H1 (cell line): ENCODE results near the gene ANKRD60. TPM values are rescaled to one million over a fixed set of nuclear protein-coding genes. Genes with fewer than 3 reads are reported as not detected.

Experiments
- CTCF ChIA-PET: fragments of 300-600 bp; sonication (Branson Sonifier 250); formaldehyde crosslinking; loops from one replicate; lab custom pipeline; 2021; ENCODE audit not compliant: partially characterized antibody; lab: Charles Lee
- POLR2A ChIA-PET: fragments of 300-600 bp; sonication (Branson Sonifier 250); formaldehyde crosslinking; loops from one replicate; lab custom pipeline; 2021; ENCODE audit warnings: inconsistent platforms; ENCODE audit not compliant: partially characterized antibody; lab: Charles Lee
- DNase-seq, 2 experiments: peaks; one replicate each; pipeline versions ENCODE4 v3.0.0 to v3.0.0-alpha.2; 2010 to 2022; ENCODE audit warnings: low spot score in 2 of 2, low read depth in 1 of 2, mixed read lengths in 1 of 2
- FAIRE-seq: peaks from 2 replicates; lab custom pipeline; 2011; peaks lifted over from hg19 to GRCh38; lab: Jason Lieb, UNC
- H2AFZ ChIP-seq: 2 replicates; pipeline ENCODE4 v1.8.1; 2012; ENCODE audit warnings: low read length, inconsistent platforms
- H2AK5ac ChIP-seq: 2 replicates; pipeline ENCODE4 v1.6.1; 2013; ENCODE audit warnings: low read depth, low read length
- H2BK120ac ChIP-seq: replicated peaks from 2 replicates; pipeline ENCODE3; 2013; ENCODE audit warnings: low read depth, low read length, inconsistent platforms
- H2BK12ac ChIP-seq: 2 replicates; pipeline ENCODE4 v1.6.1; 2013; ENCODE audit warnings: low read depth, low read length
- H2BK15ac ChIP-seq: 2 replicates; pipeline ENCODE4 v1.6.1; 2013; ENCODE audit warnings: low read length
- H2BK20ac ChIP-seq: 2 replicates; pipeline ENCODE4 v1.6.1; 2013; ENCODE audit warnings: low read length
- H2BK5ac ChIP-seq: 2 replicates; pipeline ENCODE4 v1.6.1; 2013; ENCODE audit warnings: low read depth, low read length
- H3K14ac ChIP-seq: 2 replicates; pipeline ENCODE4 v1.6.1; 2013; ENCODE audit warnings: inconsistent platforms; ENCODE audit not compliant: insufficient read length
- H3K18ac ChIP-seq: 2 replicates; pipeline ENCODE4 v1.6.1; 2013; ENCODE audit warnings: low read length; ENCODE audit errors: extremely low read depth
- H3K23ac ChIP-seq: 2 replicates; pipeline ENCODE4 v1.6.1; 2013; ENCODE audit warnings: inconsistent platforms; ENCODE audit not compliant: insufficient read length
- H3K23me2 ChIP-seq: 2 replicates; pipeline ENCODE4 v1.6.1; 2013; ENCODE audit warnings: low read depth, low read length
- H3K27ac ChIP-seq: 2 replicates; pipeline ENCODE4 v1.6.1; 2011; ENCODE audit warnings: low read depth, low read length, inconsistent platforms
- H3K27me3 ChIP-seq, 4 experiments: replicated peaks in 1 of 4; 1 replicate in 1 of 4; 2 replicates in 3 of 4; pipeline versions ENCODE4 v1.6.1 to v1.8.1; 2011 to 2013; ENCODE audit warnings: low read length in 3 of 4, mild to moderate bottlenecking in 3 of 4, inconsistent platforms in 2 of 4, mixed read lengths in 2 of 4, moderate library complexity in 1 of 4; ENCODE audit not compliant: control insufficient read depth in 3 of 4, insufficient read depth in 3 of 4; ENCODE audit errors: extremely low read depth in 1 of 4
- H3K36me3 ChIP-seq, 4 experiments: 2 replicates each; pipeline versions ENCODE4 v1.6.1 to v1.8.1; 2011 to 2013; ENCODE audit warnings: mild to moderate bottlenecking in 4 of 4, low read length in 3 of 4, moderate library complexity in 2 of 4, control low read depth in 1 of 4, inconsistent platforms in 1 of 4; ENCODE audit not compliant: insufficient read depth in 4 of 4, control insufficient read depth in 2 of 4
- H3K4ac ChIP-seq: replicated peaks from 2 replicates; pipeline ENCODE3; 2013; ENCODE audit warnings: low read length, low read depth, mixed read lengths, inconsistent platforms; ENCODE audit not compliant: insufficient read length
- H3K4me1 ChIP-seq, 4 experiments: replicated peaks in 1 of 4; 1 replicate in 1 of 4; 2 replicates in 3 of 4; pipeline versions ENCODE4 v1.6.1 to v1.8.1; 2011 to 2013; ENCODE audit warnings: low read length in 3 of 4, inconsistent platforms in 2 of 4, mixed read lengths in 1 of 4; ENCODE audit not compliant: insufficient read depth in 4 of 4, control insufficient read depth in 3 of 4
- H3K4me2 ChIP-seq, 2 experiments: 2 replicates each; pipeline versions ENCODE4 v1.6.1 to v1.8.1; 2011 to 2013; ENCODE audit warnings: low read depth in 2 of 2, low read length in 2 of 2, control low read depth in 1 of 2, inconsistent platforms in 1 of 2, mild to moderate bottlenecking in 1 of 2; ENCODE audit not compliant: insufficient read depth in 1 of 2
- H3K4me3 ChIP-seq, 4 experiments: fragments of 200-600, 300-600 bp in 1 of 4; sonication (generic), shearing (Covaris generic), sonication (Bioruptor Twin) in 1 of 4; 2 replicates each; pipeline versions ENCODE4 v1.5.1 to v1.8.1; 2011 to 2016; ENCODE audit warnings: low read length in 4 of 4, low read depth in 3 of 4, control low read depth in 2 of 4, inconsistent platforms in 2 of 4, mild to moderate bottlenecking in 2 of 4, mixed read lengths in 1 of 4, moderate library complexity in 1 of 4; ENCODE audit not compliant: insufficient read depth in 2 of 4; ENCODE audit errors: extremely low read depth in 1 of 4
- H3K56ac ChIP-seq: replicated peaks from 2 replicates; pipeline ENCODE3; 2013; ENCODE audit warnings: low read depth, mild to moderate bottlenecking, mixed read lengths, low read length, inconsistent platforms; ENCODE audit not compliant: insufficient read length
- H3K79me1 ChIP-seq: 2 replicates; pipeline ENCODE4 v1.6.1; 2013; ENCODE audit warnings: low read depth, low read length, control low read depth
- H3K79me2 ChIP-seq, 2 experiments: 2 replicates each; pipeline versions ENCODE4 v1.6.1 to v1.8.1; 2012 to 2013; ENCODE audit warnings: low read length in 2 of 2, mild to moderate bottlenecking in 2 of 2, inconsistent platforms in 1 of 2; ENCODE audit not compliant: insufficient read depth in 2 of 2, control insufficient read depth in 1 of 2
- H3K9ac ChIP-seq, 4 experiments: replicated peaks in 1 of 4; 1 replicate in 1 of 4; 2 replicates in 3 of 4; pipeline versions ENCODE4 v1.6.1 to v1.8.1; 2011 to 2013; ENCODE audit warnings: low read depth in 3 of 4, low read length in 3 of 4, control low read depth in 2 of 4, mild to moderate bottlenecking in 2 of 4, moderate library complexity in 2 of 4, inconsistent platforms in 1 of 4; ENCODE audit errors: extremely low read depth in 1 of 4
- H3K9me3 ChIP-seq, 2 experiments: 2 replicates each; pipeline versions ENCODE4 v1.6.1 to v1.8.1; 2012 to 2013; ENCODE audit warnings: mild to moderate bottlenecking in 2 of 2, moderate library complexity in 2 of 2, control low read depth in 1 of 2, inconsistent platforms in 1 of 2, low read depth in 1 of 2, low read length in 1 of 2, mixed read lengths in 1 of 2; ENCODE audit not compliant: insufficient read depth in 2 of 2
- H4K20me1 ChIP-seq, 2 experiments: replicated peaks in 1 of 2; 2 replicates each; pipeline versions ENCODE3 to v1.8.1; 2011 to 2013; ENCODE audit warnings: inconsistent platforms in 2 of 2, low read length in 2 of 2, mild to moderate bottlenecking in 1 of 2; ENCODE audit not compliant: insufficient read depth in 2 of 2, control insufficient read depth in 1 of 2
- H4K5ac ChIP-seq: 2 replicates; pipeline ENCODE4 v1.6.1; 2013; ENCODE audit warnings: low read length, low read depth, mixed read lengths, inconsistent platforms; ENCODE audit not compliant: insufficient read length
- H4K8ac ChIP-seq: 2 replicates; pipeline ENCODE4 v1.8.0; 2013; ENCODE audit warnings: mild to moderate bottlenecking, moderate library complexity, low read length, inconsistent platforms; ENCODE audit not compliant: insufficient read depth; ENCODE audit errors: extremely low read depth
- H4K91ac ChIP-seq: replicated peaks from 2 replicates; pipeline ENCODE3; 2013; ENCODE audit warnings: low read length, mixed read lengths, inconsistent platforms; ENCODE audit not compliant: insufficient read length
- ATF2 ChIP-seq: IDR thresholded peaks from 2 replicates; pipeline ENCODE4 v1.6.1; 2012; ENCODE audit warnings: low read length, inconsistent platforms
- CREB1 ChIP-seq: IDR thresholded peaks from 2 replicates; pipeline ENCODE4 v1.6.1; 2012; ENCODE audit warnings: inconsistent platforms
- TBP ChIP-seq: IDR thresholded peaks from 2 replicates; pipeline ENCODE4 v1.6.1; 2011; ENCODE audit warnings: low read depth, low read length, improper control_type of control experiment
- WGBS, 2 experiments: shearing (Covaris generic) in 1 of 2; methylation state at CpG; one replicate each; pipeline versions ENCODE4 v1.1.6 to v1.1.7; 2013 to 2015; ENCODE audit warnings: low lambda C conversion rate in 2 of 2, mixed read lengths in 2 of 2, inconsistent platforms in 1 of 2, low coverage in 1 of 2, missing lambda C conversion rate in 1 of 2; ENCODE audit not compliant: insufficient replicate concordance in 2 of 2, insufficient coverage in 1 of 2, insufficient read length in 1 of 2; ENCODE audit errors: extremely low coverage in 1 of 2, missing lambda C conversion rate in 1 of 2; 5-methylcytosine and 5-hydroxymethylcytosine counted together
- polyA plus RNA-seq, 7 experiments: library from polyadenylated mRNA; depleted of rRNA in 3 of 7; stranded (reverse) in 5 of 7; unstranded in 2 of 7; fragments of >200 nt in 5 of 7; fragments of 200-250 nt in 2 of 7; gene quantifications; 1 replicate in 5 of 7; 2 replicates in 1 of 7; 4 replicates in 1 of 7; pipeline versions ENCODE4 v1.2.1 to v1.2.3, GENCODE V29; 2011 to 2013; ENCODE audit warnings: missing spikeins in 2 of 7, mixed read lengths in 2 of 7
- total RNA-seq: library from RNA; stranded (reverse); fragmentation: NEBNext Ultra II Directional; extraction: Animal tissue kit (Norgen Biotek cat#: 25700); gene quantifications from 2 replicates; pipeline ENCODE4 v1.2.1, GENCODE V29; 2021

The ANKRD60 gene
- total and polyA plus RNA-seq, 2 of the 8 experiments (the other 6 are each of a cell fraction or from before 2014, with no cell fraction given), result not detected

GRCh38 chr20:58245931-58246330 is 17.5 kb upstream of the ANKRD60 start:
- H3K79me1 ChIP-seq, result no peaks in the 10 kb centered on the region

More at GRCh38 chr20:58245931-58246330, 17.5 kb upstream of the ANKRD60 start:
- Histone ChIP-seq H3K4me3 (no peak overlapping the region), H3K79me2 (no peaks in the 10 kb centered on the region), H2BK15ac (no peak overlapping the region), H2BK20ac (no peak overlapping the region), H3K14ac (no peak overlapping the region), H2BK5ac (no peak overlapping the region), H3K23me2 (no peaks in the 10 kb centered on the region; the same call in 1 of the 2 replicates), H2AFZ (no peak overlapping the region), H3K23ac (no peak overlapping the region), H3K56ac (no peak overlapping the region), H3K4ac (no peak overlapping the region), H3K9me3 (no peaks in the 10 kb centered on the region), H3K9ac (no peak overlapping the region)
- WGBS, 2 experiments, result 92% methylated on average over 8 of the region's 8 CpGs; no CpG with 5 or more reads in 1 of the 2 experiments
- DNase-seq, result no peak
- CTCF ChIA-PET, result interaction anchor here (0.5 to 7.1 kb wide), 16 partner anchors 9 to 1273 kb away, joined by 3 to 70 read pairs (median 6); no protein-coding TSS in a partner anchor
- TF ChIP-seq ATF2 (no peak), TBP (no peak), CREB1 (no peak)
- TF ChIP-seq, all 59 proteins: peak for 0
- Histone ChIP-seq H3K27me3 (no peaks in the 10 kb centered on the region), H2BK120ac (no peak overlapping the region), H3K4me1 (no peaks in the 10 kb centered on the region; a peak in 2 of 7 replicates), H4K20me1 (peaks cover 0 to 2% of the 10 kb centered on the region in 2 experiments), H4K5ac (no peak overlapping the region), H2AK5ac (no peak overlapping the region), H3K18ac (no peak overlapping the region), H3K4me2 (no peak overlapping the region), H2BK12ac (no peak overlapping the region), H4K91ac (no peak overlapping the region), H3K27ac (no peak overlapping the region), H3K36me3 (peaks cover 0 to 23% (median 12%) of the 10 kb centered on the region in 4 experiments; a peak in 6 of 8 replicates), H4K8ac (no peak overlapping the region)
- FAIRE-seq, result no peak
- POLR2A ChIA-PET, result interaction anchor here (1.4 to 1.8 kb wide), 3 partner anchors 17 to 201 kb away, joined by 3 to 5 read pairs (median 3); partner anchors contain the start of gene ANKRD60
